Measurements from ENCODE around the gene C1orf159. TPM values are rescaled to one million over a fixed set of nuclear protein-coding genes. Genes with fewer than 3 reads are reported as not detected.
"Not testable (repeated sequence)": the region's sequence is repeated elsewhere in the genome, so short reads cannot be mapped to it uniquely, and the experiment has no call there.

Gene C1orf159
- total and polyA plus RNA-seq, 4 donors, result 9.5 to 19.2 (median 13.3) TPM

DNA sequence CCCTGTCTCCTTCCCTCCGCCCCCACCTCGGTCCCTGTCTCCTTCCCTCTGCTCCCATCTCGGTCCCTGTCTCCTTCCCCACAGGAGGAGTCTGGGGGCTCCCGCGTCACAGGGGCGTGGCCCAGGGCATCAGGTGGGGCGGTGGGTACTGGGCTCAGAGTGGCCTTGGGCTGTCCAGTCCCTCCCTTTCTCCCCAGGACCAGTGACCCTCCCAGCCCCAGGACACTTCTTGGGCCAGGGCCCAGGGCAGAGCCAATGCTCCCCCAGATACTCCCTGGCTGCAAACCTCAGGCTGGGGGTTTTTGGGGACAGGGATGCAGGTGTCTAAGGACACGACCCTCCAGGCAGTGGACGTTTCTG lies 35.0 kb downstream of the C1orf159 start:
- Histone ChIP-seq H3K36me3 (ENCODE audit: control insufficient read depth in 4 of 4, insufficient read depth in 4 of 4, low read length in 4 of 4) (peaks cover 0 to 15% (median 0%) of the 10 kb centered on the region in 4 donors), H3K9ac (ENCODE audit: insufficient read depth in 1 of 2, low read length in 2 of 2) (no peak overlapping the region), H3K27ac (ENCODE audit: low read depth in 1 of 2, low read length in 1 of 2) (no peak overlapping the region), H3K27me3 (ENCODE audit: control insufficient read depth in 3 of 3, insufficient read depth in 3 of 3, low read length in 2 of 3) (peaks cover 0 to 3% (median 0%) of the 10 kb centered on the region in 3 donors), H3K4me3 (no peak overlapping the region), H3K9me3 (ENCODE audit: control insufficient read depth in 4 of 4, insufficient read depth in 3 of 4, low read length in 3 of 4) (no peaks in the 10 kb centered on the region), H3K4me1 (ENCODE audit: control insufficient read depth in 5 of 5, insufficient read depth in 5 of 5, low read length in 5 of 5) (peaks cover 0 to 12% (median 9%) of the 10 kb centered on the region in 5 donors)
- TF ChIP-seq, protein P1, sequence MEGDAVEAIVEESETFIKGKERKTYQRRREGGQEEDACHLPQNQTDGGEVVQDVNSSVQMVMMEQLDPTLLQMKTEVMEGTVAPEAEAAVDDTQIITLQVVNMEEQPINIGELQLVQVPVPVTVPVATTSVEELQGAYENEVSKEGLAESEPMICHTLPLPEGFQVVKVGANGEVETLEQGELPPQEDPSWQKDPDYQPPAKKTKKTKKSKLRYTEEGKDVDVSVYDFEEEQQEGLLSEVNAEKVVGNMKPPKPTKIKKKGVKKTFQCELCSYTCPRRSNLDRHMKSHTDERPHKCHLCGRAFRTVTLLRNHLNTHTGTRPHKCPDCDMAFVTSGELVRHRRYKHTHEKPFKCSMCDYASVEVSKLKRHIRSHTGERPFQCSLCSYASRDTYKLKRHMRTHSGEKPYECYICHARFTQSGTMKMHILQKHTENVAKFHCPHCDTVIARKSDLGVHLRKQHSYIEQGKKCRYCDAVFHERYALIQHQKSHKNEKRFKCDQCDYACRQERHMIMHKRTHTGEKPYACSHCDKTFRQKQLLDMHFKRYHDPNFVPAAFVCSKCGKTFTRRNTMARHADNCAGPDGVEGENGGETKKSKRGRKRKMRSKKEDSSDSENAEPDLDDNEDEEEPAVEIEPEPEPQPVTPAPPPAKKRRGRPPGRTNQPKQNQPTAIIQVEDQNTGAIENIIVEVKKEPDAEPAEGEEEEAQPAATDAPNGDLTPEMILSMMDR (IDR thresholded peaks at IDR 0.05; ENCODE audit: control extremely low read depth, extremely low read depth), result no peak
- no peak for ATAC-seq (ENCODE audit: insufficient read depth, low FRiP score)
- 55 to 68% methylated on average over 9 of the region's 9 CpGs for WGBS, 2 donors
- no peak for DNase-seq

DNA sequence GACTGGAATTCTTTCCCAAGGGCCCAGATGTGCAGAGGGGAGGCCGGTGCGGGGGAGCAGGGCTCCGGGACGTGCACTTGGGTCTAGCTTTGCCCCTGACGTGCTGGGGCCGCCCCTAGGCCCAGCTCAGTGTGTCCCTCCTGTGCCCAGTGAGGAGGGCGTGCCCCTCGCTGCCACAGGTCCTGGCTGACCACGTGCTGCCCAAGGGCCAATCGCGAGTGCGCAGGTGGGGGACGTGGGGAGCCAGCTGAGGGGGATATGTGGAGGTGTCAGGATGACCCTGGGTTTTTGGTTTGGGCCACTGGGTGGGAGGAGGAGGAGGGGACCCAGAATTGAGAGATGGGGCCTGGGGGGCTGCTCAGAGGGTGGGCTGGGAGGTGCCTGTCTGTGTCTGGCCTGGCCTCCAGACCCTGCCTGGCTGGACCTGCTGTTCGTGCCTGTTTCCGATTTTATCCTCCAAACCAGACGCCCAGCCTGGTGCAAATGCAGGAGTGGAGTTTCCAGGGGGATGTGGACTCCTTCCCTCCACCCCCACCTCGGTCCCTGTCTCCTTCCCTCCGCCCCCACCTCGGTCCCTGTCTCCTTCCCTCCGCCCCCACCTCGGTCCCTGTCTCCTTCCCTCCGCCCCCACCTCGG lies 35.6 kb downstream of the C1orf159 start:
- Histone ChIP-seq H3K4me1 (ENCODE audit: control insufficient read depth in 5 of 5, insufficient read depth in 5 of 5, low read length in 5 of 5) (peaks cover 0 to 12% (median 9%) of the 10 kb centered on the region in 5 donors), H3K27me3 (ENCODE audit: control insufficient read depth in 3 of 3, insufficient read depth in 3 of 3, low read length in 2 of 3) (peaks cover 0 to 3% (median 0%) of the 10 kb centered on the region in 3 donors), H3K4me3 (no peak overlapping the region), H3K27ac (ENCODE audit: low read depth in 1 of 2, low read length in 1 of 2) (peak overlapping the region in 1 of 2 donors; percentile 83), H3K9ac (ENCODE audit: insufficient read depth in 1 of 2, low read length in 2 of 2) (no peak overlapping the region), H3K9me3 (ENCODE audit: control insufficient read depth in 4 of 4, insufficient read depth in 3 of 4, low read length in 3 of 4) (no peaks in the 10 kb centered on the region), H3K36me3 (ENCODE audit: control insufficient read depth in 4 of 4, insufficient read depth in 4 of 4, low read length in 4 of 4) (peaks cover 0 to 14% (median 0%) of the 10 kb centered on the region in 4 donors)
- ATAC-seq (ENCODE audit: insufficient read depth, low FRiP score), result peak; percentile 72
- TF ChIP-seq, protein P1 (IDR thresholded peaks at IDR 0.05; ENCODE audit: control extremely low read depth, extremely low read depth), result no peak
- peak; percentile 58 to 66 (median 61) for DNase-seq
- 8 to 15% methylated on average over 17 to 18 of the region's 23 CpGs for WGBS, 2 donors

DNA sequence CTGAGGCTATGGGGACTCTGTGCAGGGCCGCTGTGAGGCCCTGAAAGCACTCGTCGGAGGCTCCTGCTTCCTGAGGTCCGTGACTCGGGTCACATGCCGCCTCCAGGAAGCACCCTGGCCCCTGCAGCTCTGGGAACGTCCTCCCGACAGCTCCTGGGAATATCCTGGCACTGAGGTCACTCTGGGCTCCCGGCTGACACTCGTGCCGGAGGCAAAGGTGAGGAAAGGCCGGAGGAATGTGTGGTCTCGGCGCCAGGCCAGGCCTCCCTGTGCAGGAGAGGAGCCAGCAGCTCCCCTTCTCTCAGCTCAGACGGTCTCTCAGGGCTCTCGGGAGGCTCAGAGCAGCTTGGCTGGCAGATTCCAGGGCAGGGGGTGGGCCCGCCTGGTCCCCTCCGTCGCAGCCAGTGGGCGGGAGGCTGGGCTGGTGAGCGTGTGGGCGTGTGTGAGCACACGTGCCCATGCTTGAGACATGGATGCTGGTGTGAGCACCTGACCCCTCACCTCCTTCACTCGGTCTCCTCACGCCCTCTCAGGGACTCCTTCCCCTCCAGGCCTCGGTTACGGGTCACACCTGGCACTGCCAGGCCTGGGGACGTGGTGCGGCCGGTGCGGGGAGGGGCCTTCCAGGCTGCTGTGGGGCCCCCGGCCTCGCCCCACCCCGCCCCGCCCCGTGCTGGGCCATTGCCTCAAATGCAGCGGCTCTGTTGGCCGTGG lies 36.3 kb downstream of the C1orf159 start:
- peak overlapping the region in 1 of 2 donors; percentile 83 for H3K27ac ChIP-seq (ENCODE audit: low read depth in 1 of 2, low read length in 1 of 2)
- peaks cover 0 to 12% (median 9%) of the 10 kb centered on the region in 5 donors for H3K4me1 ChIP-seq (ENCODE audit: control insufficient read depth in 5 of 5, insufficient read depth in 5 of 5, low read length in 5 of 5)
- H3K9me3 ChIP-seq (ENCODE audit: control insufficient read depth in 4 of 4, insufficient read depth in 3 of 4, low read length in 3 of 4), result no peaks in the 10 kb centered on the region
- H3K9ac ChIP-seq (ENCODE audit: insufficient read depth in 1 of 2, low read length in 2 of 2), result no peak overlapping the region
- DNase-seq (peak; percentile 63 to 71 (median 65)), ATAC-seq (ENCODE audit: insufficient read depth, low FRiP score) (peak; percentile 68)
- peaks cover 0 to 14% (median 0%) of the 10 kb centered on the region in 4 donors for H3K36me3 ChIP-seq (ENCODE audit: control insufficient read depth in 4 of 4, insufficient read depth in 4 of 4, low read length in 4 of 4)
- no peak overlapping the region for H3K4me3 ChIP-seq
- H3K27me3 ChIP-seq (ENCODE audit: control insufficient read depth in 3 of 3, insufficient read depth in 3 of 3, low read length in 2 of 3), result peaks cover 0 to 3% (median 3%) of the 10 kb centered on the region in 3 donors
- WGBS, 2 donors, result 1 to 2% methylated on average over 38 of the region's 38 CpGs
- TF ChIP-seq, protein P1 (IDR thresholded peaks at IDR 0.05; ENCODE audit: control extremely low read depth, extremely low read depth), result no peak

DNA sequence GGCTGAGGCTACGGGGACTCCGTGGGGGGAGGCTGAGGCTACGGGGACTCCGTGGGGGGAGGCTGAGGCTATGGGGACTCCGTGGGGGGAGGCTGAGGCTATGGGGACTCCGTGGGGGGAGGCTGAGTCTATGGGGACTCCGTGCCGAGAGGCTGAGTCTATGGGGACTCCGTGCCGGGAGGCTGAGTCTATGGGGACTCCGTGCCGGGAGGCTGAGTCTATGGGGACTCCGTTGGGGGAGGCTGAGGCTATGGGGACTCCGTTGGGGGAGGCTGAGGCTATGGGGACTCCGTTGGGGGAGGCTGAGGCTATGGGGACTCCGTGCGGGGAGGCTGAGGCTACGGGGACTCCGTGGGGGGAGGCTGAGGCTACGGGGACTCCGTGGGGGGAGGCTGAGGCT lies 38.5 kb downstream of the C1orf159 start:
- not testable (repeated sequence) for H3K36me3 ChIP-seq (ENCODE audit: control insufficient read depth in 4 of 4, insufficient read depth in 4 of 4, low read length in 4 of 4); H3K9me3 ChIP-seq (ENCODE audit: control insufficient read depth in 4 of 4, insufficient read depth in 3 of 4, low read length in 3 of 4); ATAC-seq (ENCODE audit: insufficient read depth, low FRiP score); H3K9ac ChIP-seq (ENCODE audit: insufficient read depth in 1 of 2, low read length in 2 of 2); H3K27me3 ChIP-seq (ENCODE audit: control insufficient read depth in 3 of 3, insufficient read depth in 3 of 3, low read length in 2 of 3); H3K4me3 ChIP-seq; DNase-seq; H3K27ac ChIP-seq (ENCODE audit: low read depth in 1 of 2, low read length in 1 of 2)
- 53 to 78% methylated on average over 3 to 21 of the region's 21 CpGs for WGBS, 2 donors
- peaks cover 0 to 12% (median 9%) of the 10 kb centered on the region in 5 donors for H3K4me1 ChIP-seq (ENCODE audit: control insufficient read depth in 5 of 5, insufficient read depth in 5 of 5, low read length in 5 of 5)
